H4 (cell line): Measurements from ENCODE around the gene DUSP8. TPM values are rescaled to one million over a fixed set of nuclear protein-coding genes. Genes with fewer than 3 reads are reported as not detected.

Experiments
- DNase-seq: peaks from one replicate; pipeline ENCODE4 v3.0.0-alpha.2; 2015; ENCODE audit warnings: low spot score
- total RNA-seq: library from RNA; depleted of rRNA; stranded (reverse); fragments of >200 nt; shearing (Covaris generic); gene quantifications from 2 replicates; pipeline ENCODE4 v1.2.3, GENCODE V29; 2014

The DUSP8 gene
- total RNA-seq, 1 experiment from 2014 or later: 3.2 TPM

GRCh38 chr11:1532606-1533341 lies 39.3 kb downstream of the DUSP8 start:
- no peak for DNase-seq

GRCh38 chr11:1532014-1532586 lies 40.0 kb downstream of the DUSP8 start:
- no peak for DNase-seq

- DNase-seq: no peak
These were observed 40.5 kb downstream of the DUSP8 start for GRCh38 chr11:1531449-1532013.

- DNase-seq: no peak
These were observed 41.2 kb downstream of the DUSP8 start for GRCh38 chr11:1530686-1531448.

DNA sequence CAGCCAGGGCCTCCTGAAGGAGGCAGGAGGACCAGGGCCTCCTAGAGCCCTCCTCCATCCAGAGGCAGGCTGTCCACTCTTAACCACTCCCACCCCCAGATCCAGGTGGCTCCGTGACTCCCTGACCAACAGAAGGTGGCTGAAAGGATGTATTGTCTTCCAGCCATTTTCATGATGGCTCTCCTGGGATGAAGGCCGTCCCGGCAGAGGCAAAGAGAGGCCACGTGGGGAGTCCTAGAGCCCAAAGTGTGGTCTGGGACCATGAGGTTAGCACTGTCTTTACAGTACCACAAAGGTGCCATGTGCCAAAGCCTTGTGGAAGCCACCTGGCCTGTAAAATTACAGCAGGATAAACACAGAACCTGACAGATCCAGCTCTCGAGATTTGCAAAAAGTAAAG lies 42.3 kb downstream of the DUSP8 start:
- DNase-seq: no peak

- no peak for DNase-seq
These were observed 42.8 kb downstream of the DUSP8 start for GRCh38 chr11:1529286-1529685.

GRCh38 chr11:1528710-1529109 lies 43.4 kb downstream of the DUSP8 start:
- no peak for DNase-seq

- no peak for DNase-seq
These were observed 45.3 kb downstream of the DUSP8 start for GRCh38 chr11:1526785-1527184.

GRCh38 chr11:1523779-1524178 lies 48.3 kb downstream of the DUSP8 start:
- no peak for DNase-seq

- no peak for DNase-seq
These were observed 49.0 kb downstream of the DUSP8 start for GRCh38 chr11:1523077-1523476.

DNA sequence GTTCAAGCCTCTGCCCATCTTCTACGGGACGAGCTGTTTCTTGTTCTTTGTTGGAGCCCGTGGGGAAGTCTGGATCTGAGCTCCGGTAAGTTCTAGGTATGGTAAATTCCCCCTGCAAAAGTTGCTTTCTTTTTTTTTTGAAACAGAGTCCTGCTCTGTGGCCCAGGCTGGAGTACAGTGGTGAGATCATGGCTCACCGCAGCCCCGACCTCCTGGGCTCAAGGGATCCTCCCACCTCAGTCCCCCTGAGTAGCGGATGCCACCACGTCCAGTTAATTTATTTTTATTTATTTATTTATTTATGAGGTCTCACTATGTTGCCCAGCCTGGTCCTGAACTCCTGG lies 50.0 kb downstream of the DUSP8 start:
- no peak for DNase-seq

DNA sequence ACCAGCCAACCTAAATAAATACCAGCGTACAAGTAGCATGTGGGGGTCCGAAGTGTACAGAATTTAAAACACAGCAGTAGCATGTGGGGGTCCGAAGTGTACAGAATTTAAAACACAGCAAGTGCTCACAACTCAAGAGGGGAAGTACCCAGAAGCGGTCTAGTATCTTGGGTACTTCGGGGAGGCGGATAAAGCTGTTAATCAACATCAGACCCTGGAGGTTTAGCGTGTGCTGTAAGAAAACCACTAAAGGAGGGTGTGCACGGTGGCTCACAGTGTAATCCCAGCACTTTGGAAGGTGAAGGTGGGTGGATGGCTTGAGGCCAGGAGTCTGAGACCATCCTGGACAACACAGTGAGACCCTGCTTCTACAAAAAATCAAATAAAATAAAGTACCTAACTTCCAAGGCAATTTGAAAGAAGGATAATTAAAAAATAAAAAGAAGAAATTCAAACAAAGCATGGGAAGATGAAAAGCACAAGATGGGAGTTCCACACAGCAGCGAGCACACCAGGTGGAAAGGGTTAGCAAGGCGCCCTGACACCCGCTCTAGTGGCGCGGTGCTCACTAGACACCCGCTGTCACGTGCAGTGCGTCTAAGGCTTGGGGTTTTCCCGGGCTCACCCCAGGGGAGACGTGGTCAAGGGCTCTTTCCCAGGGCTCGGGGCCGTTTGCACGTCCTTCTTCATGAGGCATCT lies 50.5 kb downstream of the DUSP8 start:
- DNase-seq: no peak

DNA sequence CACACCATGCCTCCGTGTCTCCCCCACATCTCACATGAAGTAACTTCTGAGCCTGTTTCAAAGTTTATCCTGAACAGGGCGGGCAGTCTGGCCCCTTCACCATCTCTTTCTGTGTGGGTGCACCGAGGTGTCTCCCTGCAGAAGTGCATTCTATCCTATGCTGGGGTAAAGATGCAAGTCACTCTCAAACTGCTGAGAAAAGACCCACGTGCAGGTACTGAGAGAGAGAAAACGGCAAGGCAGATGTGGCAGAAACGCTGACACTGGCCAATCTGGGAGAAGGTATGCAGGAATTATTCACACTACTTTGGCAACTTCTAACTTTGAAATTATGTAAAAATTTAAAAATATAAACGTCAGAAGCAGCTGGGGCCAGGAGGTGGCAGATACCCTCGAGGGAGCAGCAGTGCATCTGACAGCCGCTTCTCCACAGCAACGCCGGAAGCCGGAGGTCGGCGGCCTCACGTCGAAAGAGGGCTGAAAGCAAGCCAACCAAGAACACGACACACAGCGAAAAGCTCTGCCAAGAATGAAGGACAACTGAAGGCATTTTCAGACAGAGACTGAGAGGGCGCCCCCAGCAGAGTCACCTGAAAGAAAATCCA lies 51.3 kb downstream of the DUSP8 start:
- DNase-seq: no peak

GRCh38 chr11:1520209-1520662 lies 51.8 kb downstream of the DUSP8 start:
- DNase-seq: no peak

DNA sequence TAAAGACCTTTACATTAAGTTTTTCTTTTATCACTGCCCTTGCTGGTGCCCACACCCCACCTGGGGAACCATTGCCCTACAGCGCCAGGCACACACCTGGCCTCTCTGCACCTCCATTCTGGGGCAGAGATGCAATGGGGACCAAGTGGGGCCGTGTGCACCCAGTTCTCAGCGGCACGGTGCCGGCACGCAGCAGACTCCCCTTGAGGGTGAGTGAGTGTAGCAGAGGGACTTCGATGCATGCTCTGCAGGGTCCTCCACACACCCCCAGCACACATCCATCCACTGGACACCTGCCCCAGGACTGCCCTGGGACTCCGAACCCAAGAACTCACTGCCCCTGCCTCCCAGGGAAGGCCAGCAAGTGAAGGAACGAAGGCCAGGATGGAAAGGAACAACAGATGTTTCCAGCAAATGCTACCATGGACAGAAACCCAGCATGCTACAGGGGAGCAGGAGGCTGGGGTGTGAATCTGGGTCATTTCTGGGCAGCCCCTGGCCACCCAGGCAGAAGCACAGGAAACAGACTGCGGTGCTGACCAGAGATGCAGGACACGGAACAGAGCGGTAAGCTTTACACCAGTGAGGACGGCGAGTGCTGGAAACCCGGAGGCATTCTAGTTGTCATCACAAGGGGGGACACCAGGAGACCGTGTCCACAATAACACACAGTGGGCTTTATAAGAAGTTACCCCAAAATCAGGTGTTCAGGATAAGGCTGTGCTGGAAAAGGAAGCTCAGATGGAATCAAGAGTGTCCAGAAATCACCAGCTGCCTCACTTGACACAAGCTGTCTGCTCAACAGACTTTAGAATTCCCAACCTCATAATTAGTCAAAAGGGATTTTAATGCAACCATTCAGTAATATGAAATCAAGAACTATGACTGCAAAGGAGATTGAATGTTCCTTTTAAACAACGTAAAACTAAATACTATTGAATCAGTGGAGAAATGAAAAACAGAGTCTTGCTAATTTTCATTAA lies 52.8 kb downstream of the DUSP8 start:
- no peak for DNase-seq

GRCh38 chr11:1518301-1518700 lies 53.8 kb downstream of the DUSP8 start:
- no peak for DNase-seq

DNA sequence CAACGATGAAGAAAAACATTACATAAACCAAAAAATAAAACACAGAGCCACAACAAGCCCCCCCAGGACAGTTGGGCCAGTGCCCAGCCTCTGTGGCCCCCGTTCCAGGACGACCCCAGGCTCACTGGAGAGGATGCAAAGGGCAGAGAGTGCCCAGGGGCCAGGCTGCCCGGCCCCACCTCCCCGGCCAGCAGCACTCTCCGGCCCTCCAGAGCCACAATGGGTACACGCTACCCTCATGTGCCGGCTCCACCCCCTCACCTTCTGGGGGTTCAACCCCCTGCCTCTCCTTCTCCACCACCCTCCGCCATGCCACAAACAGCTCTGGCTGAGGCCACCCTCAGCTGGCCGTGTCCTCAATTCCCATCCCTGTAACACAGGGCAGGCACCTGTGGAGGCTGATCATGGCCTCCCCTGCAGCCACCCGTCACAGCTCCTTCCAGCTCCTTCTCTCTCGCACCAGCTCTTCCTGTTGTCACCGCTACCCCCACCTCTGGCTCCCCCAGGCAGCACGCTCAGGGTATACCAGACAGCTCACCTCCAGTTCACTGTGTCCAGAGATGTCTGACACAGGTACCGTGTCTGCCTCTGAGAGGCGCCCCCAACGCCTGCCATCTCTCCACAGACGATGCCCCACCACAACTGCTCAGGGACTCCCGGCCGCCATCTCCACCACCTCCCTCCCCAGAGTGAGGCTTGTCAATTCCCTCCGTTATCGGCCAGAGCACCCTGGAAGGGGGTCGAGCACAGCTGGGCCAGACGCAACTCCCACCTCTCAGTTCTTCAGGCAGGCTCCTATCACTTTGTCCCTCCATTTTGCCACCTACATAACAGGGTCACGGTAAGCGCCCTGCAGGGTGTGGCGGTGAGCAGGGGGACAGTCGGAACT lies 54.7 kb downstream of the DUSP8 start:
- DNase-seq: no peak

DNA sequence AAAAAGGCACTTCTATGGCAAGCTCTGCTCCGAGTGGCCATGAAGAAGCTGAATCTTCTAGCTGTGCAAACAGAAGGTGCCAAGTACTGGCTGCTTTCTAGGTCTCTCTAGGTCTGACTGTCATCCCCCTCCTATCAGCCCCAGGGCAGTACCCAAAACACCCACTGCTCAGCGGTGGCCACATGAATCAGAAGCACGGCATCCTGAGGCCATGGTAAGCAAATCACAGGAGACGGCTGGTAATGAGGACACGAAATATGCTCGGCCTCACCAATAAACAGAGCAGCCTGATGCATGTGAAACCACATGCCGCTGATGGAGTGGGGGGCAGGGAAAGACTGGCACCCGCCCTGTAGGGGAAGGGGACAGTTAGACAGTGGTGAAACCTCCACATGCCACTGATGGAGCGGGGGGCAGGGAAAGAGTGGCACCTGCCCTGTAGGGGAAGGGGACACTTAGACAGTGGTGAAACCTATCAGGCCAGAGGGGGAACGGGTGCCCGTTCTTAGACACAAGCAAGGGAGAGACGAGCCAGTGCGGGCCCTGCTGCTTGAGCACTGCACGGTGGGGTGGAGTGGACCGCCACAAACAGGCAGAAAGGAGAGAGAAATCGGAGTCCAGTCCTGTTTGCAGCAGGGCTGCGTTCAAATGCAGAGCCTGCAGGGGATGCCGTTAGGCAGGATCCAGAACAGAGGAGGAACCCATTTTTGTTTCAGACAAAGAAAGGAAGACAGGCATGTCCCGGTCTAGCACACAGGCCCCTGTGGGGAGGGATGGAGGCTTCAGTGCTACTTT lies 55.6 kb downstream of the DUSP8 start:
- peak; percentile 82 for DNase-seq
